ENCODE data around the gene PIP4P1.
"Not testable (repeated sequence)": the region's sequence is repeated elsewhere in the genome, so short reads cannot be mapped to it uniquely, and the experiment has no call there.

Gene PIP4P1

GRCh38 chr14:20461225-20462141, at the start of gene PIP4P1:
Gene PIP4P1, minus strand, starts transcription at chr14:20461434. Its CDS starts 109 bp downstream, at chr14:20461325.
- peak; percentile 100 for DNase-seq

- no peak for DNase-seq
Observed at GRCh38 chr14:20508367-20508766, 47.1 kb upstream of the PIP4P1 start.

GRCh38 chr14:20507537-20507936, 46.3 kb upstream of the PIP4P1 start:
- DNase-seq = not testable (repeated sequence)

GRCh38 chr14:20506752-20507151, 45.5 kb upstream of the PIP4P1 start:
- not testable (repeated sequence) for DNase-seq

GRCh38 chr14:20506276-20506675, 45.0 kb upstream of the PIP4P1 start:
- not testable (repeated sequence) for DNase-seq

GRCh38 chr14:20503898-20504297, 42.7 kb upstream of the PIP4P1 start:
- DNase-seq = no peak

- DNase-seq = no peak
Observed at GRCh38 chr14:20501346-20501745, 40.1 kb upstream of the PIP4P1 start.

GRCh38 chr14:20499881-20500280, 38.6 kb upstream of the PIP4P1 start:
- no peak for DNase-seq

- no peak for DNase-seq
Observed at GRCh38 chr14:20499108-20499507, 37.9 kb upstream of the PIP4P1 start.

- DNase-seq = no peak
Observed at GRCh38 chr14:20498622-20499021, 37.4 kb upstream of the PIP4P1 start.

- no peak for DNase-seq
Observed at GRCh38 chr14:20494935-20495766, 33.9 kb upstream of the PIP4P1 start.

- DNase-seq = no peak
Observed at GRCh38 chr14:20493634-20494033, 32.4 kb upstream of the PIP4P1 start.

GRCh38 chr14:20492486-20492885, 31.3 kb upstream of the PIP4P1 start:
- DNase-seq = no peak

GRCh38 chr14:20490563-20490962, 29.3 kb upstream of the PIP4P1 start:
- no peak for DNase-seq

- DNase-seq = no peak
Observed at GRCh38 chr14:20489093-20489994, 28.1 kb upstream of the PIP4P1 start.

GRCh38 chr14:20487396-20487725, 26.1 kb upstream of the PIP4P1 start:
- no peak for DNase-seq

GRCh38 chr14:20486684-20487395, 25.6 kb upstream of the PIP4P1 start:
- DNase-seq = no peak

- DNase-seq = no peak
Observed at GRCh38 chr14:20485900-20486299, 24.7 kb upstream of the PIP4P1 start.

- no peak for DNase-seq
Observed at GRCh38 chr14:20482382-20482781, 21.1 kb upstream of the PIP4P1 start.

- no peak for DNase-seq
Observed at GRCh38 chr14:20478894-20479293, 17.7 kb upstream of the PIP4P1 start.

- DNase-seq = peak; percentile 59
Observed at GRCh38 chr14:20477211-20477876, 16.1 kb upstream of the PIP4P1 start.

GRCh38 chr14:20476776-20477175, 15.5 kb upstream of the PIP4P1 start:
- no peak for DNase-seq
